ENCODE results near the gene RAPGEF3. TPM values are rescaled to one million over a fixed set of nuclear protein-coding genes. Genes with fewer than 3 reads are reported as not detected.

RAPGEF3 gene
- total and polyA plus RNA-seq, 9 of the 15 experiments (the other 6 are each of a cell fraction or from before 2014, with no cell fraction given) = 0.03 to 0.78 (median 0.37) TPM; not detected in 1

GRCh38 chr12:47795121-47795813 lies 36.6 kb upstream of the RAPGEF3 start (continued):
- TF ChIP-seq TEAD1 (CRISPR knock-in tag; IDR thresholded peaks at IDR 0.05) (no peak), NFE2L1 (tag; IDR thresholded peaks at IDR 0.05; ENCODE audit: borderline replicate concordance, low read depth) (no peak), ETV5 (CRISPR knock-in tag; IDR thresholded peaks at IDR 0.05; ENCODE audit: low read depth) (no peak)

DNA sequence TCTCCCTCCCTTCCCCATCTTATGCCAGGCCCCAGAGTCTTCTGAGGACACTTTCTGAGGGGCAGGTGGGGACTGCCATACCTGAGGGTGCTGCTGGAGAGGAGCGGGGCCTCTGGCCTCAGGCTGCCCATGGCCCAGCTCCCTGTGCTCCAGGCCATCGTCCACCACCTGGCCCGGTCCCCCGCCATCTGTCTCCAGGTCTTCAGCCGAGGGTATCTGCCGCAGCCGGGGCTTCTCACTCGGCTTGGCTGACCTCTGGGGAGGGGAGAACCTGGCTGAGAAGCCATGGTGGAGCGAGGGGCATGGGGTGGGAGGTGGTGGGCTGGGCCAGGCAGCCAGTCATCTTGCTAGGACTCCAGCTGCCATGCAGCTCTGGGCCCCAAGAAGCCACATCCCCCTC lies 36.0 kb upstream of the RAPGEF3 start:
- no peak for ATAC-seq
- peak; percentile 51 for TF ChIP-seq POLR2G (IDR thresholded peaks at IDR 0.05; ENCODE audit: low read depth, low read length)
- no peak for TF ChIP-seq ZNF431 (CRISPR knock-in tag; IDR thresholded peaks at IDR 0.05)
- TF ChIP-seq NCOA1 (IDR thresholded peaks at IDR 0.05; ENCODE audit: low read depth) = no peak
- peak; percentile 32; the same call in 1 of the 2 replicates for TF ChIP-seq RBFOX2 (IDR thresholded peaks at IDR 0.05; ENCODE audit: low read depth, low read length)
- TF ChIP-seq GTF2A2 (tag; IDR thresholded peaks at IDR 0.05) = no peak
- BruUV-seq (replicated peaks) = no TSS peak
- H4K20me1 ChIP-seq (replicated peaks; ENCODE audit: control insufficient read depth, insufficient read depth, low read length) = no peaks in the 10 kb centered on the region; the same call in 1 of the 2 replicates
- no peak overlapping the region for H2AFZ ChIP-seq (ENCODE audit: low read depth, low read length)
- peaks cover 8% of the 10 kb centered on the region for H3K79me2 ChIP-seq (ENCODE audit: control insufficient read depth, insufficient read depth, low read length)
- POLR2A ChIA-PET = interaction anchor here (0.6 to 2.0 kb wide), 3 partner anchors 9 to 54 kb away, joined by 4 to 8 read pairs (median 5); no protein-coding TSS in a partner anchor
- FAIRE-seq = no peak
- no peak overlapping the region for H3K27ac ChIP-seq (ENCODE audit: extremely low read depth, low read depth, low read length)
- WGBS (ENCODE audit: insufficient coverage, low coverage, missing lambda C conversion rate) = 87% methylated on average over 7 of the region's 9 CpGs
- H3K9me3 ChIP-seq (replicated peaks; ENCODE audit: control insufficient read depth, insufficient read depth, low read depth, low read length) = no peaks in the 10 kb centered on the region
- no peak overlapping the region for H3K4me2 ChIP-seq (ENCODE audit: insufficient read depth, low read length)
- H3K27me3 ChIP-seq (ENCODE audit: control insufficient read depth in 2 of 2, insufficient read depth in 2 of 2, low read length in 2 of 2) = no peaks in the 10 kb centered on the region
- H3K9me1 ChIP-seq (ENCODE audit: control insufficient read depth, insufficient read depth, low read length) = peaks cover under 1% of the 10 kb centered on the region
- peaks cover 98% of the 10 kb centered on the region; the same call in 2 of the 3 replicates for H3K36me3 ChIP-seq (ENCODE audit: control insufficient read depth, insufficient read depth, low read length)
- in situ Hi-C loops (cut with MboI) (no loop called here), intact Hi-C loops (cut with micrococcal nuclease) (loop anchor here (5.0 kb wide), 1 partner anchor 43 kb away; no protein-coding TSS in a partner anchor)
- peaks cover 0 to 26% of the 10 kb centered on the region in 2 experiments; a peak in 2 of 5 replicates for H3K4me1 ChIP-seq (replicated peaks in 1 of 2; ENCODE audit: control insufficient read depth in 2 of 2, insufficient read depth in 2 of 2, low read length in 2 of 2)
- H3K4me3 ChIP-seq = no peak overlapping the region
- CTCF ChIA-PET (ENCODE audit: low intra/inter-chr PET ratio) = no interaction called here
- DNase-seq (ENCODE audit: extremely low read depth in 1 of 4, low spot score in 3 of 4) = no peak
- H3K9ac ChIP-seq (ENCODE audit: insufficient read depth in 1 of 2, low read depth in 2 of 2, low read length in 2 of 2) = no peak overlapping the region
